H1 (cell line): ENCODE results near the gene SEMA7A. TPM values are rescaled to one million over a fixed set of nuclear protein-coding genes. Genes with fewer than 3 reads are reported as not detected.

Source experiments
- BCL11A ChIP-seq, 2 experiments: IDR thresholded peaks; one replicate each; pipeline ENCODE4 v1.6.1; 2011; ENCODE audit warnings: low read depth in 2 of 2, low read length in 2 of 2, mild to moderate bottlenecking in 2 of 2
- EZH2 ChIP-seq: fragments of 200-600 bp; sonication (generic); IDR thresholded peaks from 2 replicates; pipeline ENCODE4 v1.7.1; 2012; ENCODE audit warnings: low read depth, mild to moderate bottlenecking, moderate library complexity, low read length, inconsistent platforms; ENCODE audit not compliant: severe bottlenecking
- GABPA ChIP-seq: IDR thresholded peaks from 2 replicates; pipeline ENCODE4 v1.6.1; 2011; ENCODE audit warnings: mild to moderate bottlenecking, low read length, moderate library complexity, borderline replicate concordance; ENCODE audit not compliant: insufficient read depth
- GTF2F1 ChIP-seq: IDR thresholded peaks from 2 replicates; pipeline ENCODE4 v1.6.1; 2012; ENCODE audit warnings: low read depth, low read length, improper control_type of control experiment, borderline replicate concordance
- PHF8 ChIP-seq: fragments of 200-600 bp; sonication (generic); conservative IDR thresholded peaks from 2 replicates; pipeline ENCODE4 v1.7.1; 2012; ENCODE audit warnings: low read depth, mild to moderate bottlenecking, inconsistent platforms, low read length, moderate library complexity
- SAP30 ChIP-seq: fragments of 300-600 bp; sonication (generic); IDR thresholded peaks from 2 replicates; pipeline ENCODE4 v1.7.1; 2012; ENCODE audit warnings: low read length, moderate library complexity, mild to moderate bottlenecking, inconsistent platforms; ENCODE audit not compliant: insufficient read depth, insufficient replicate concordance
- polyA plus RNA-seq, 7 experiments: library from polyadenylated mRNA; depleted of rRNA in 3 of 7; stranded (reverse) in 5 of 7; unstranded in 2 of 7; fragments of >200 nt in 5 of 7; fragments of 200-250 nt in 2 of 7; gene quantifications; 1 replicate in 5 of 7; 2 replicates in 1 of 7; 4 replicates in 1 of 7; pipeline versions ENCODE4 v1.2.1 to v1.2.3, GENCODE V29; 2011 to 2013; ENCODE audit warnings: missing spikeins in 2 of 7, mixed read lengths in 2 of 7
- total RNA-seq: library from RNA; stranded (reverse); fragmentation: NEBNext Ultra II Directional; extraction: Animal tissue kit (Norgen Biotek cat#: 25700); gene quantifications from 2 replicates; pipeline ENCODE4 v1.2.1, GENCODE V29; 2021
- TF ChIP-seq, protein P1 (sequence below): IDR thresholded peaks from 2 replicates; pipeline ENCODE4 v1.6.1; 2012; ENCODE audit warnings: inconsistent platforms

The SEMA7A gene
- total and polyA plus RNA-seq, 2 of the 8 experiments (the other 6 are each of a cell fraction or from before 2014, with no cell fraction given) = 10.7 to 15.0 TPM

DNA sequence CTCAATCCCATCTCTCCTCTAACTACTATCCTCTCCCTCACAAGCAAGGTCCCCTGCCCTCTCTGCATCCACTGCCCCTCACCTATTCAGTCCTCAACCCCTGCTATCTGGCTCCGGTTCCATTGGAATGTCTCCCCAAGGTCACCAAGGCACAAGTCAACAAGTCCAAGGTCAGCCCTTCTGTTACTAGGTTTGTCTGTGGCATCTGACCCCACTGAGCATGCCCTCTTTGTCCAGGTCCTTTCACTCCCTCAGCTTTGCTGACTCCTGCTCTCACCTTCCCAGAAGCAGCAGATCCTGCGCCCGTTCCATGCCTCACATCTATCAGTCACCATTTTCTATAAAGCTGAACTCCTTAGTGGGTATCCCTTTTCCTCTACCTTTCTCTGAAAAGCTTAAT, 8.3 kb upstream of the SEMA7A start (continued):
- TF ChIP-seq BCL11A (IDR thresholded peaks at IDR 0.05; ENCODE audit: low read depth in 2 of 2, low read length in 2 of 2) (no peak), EZH2 (no peak), PHF8 (no peak), GTF2F1 (no peak), GABPA (no peak), SAP30 (no peak)
- TF ChIP-seq, protein P1, sequence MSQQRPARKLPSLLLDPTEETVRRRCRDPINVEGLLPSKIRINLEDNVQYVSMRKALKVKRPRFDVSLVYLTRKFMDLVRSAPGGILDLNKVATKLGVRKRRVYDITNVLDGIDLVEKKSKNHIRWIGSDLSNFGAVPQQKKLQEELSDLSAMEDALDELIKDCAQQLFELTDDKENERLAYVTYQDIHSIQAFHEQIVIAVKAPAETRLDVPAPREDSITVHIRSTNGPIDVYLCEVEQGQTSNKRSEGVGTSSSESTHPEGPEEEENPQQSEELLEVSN = no peak
